Endothelial cell (in vitro differentiated cells): ENCODE data around the gene NCSTN. TPM values are rescaled to one million over a fixed set of nuclear protein-coding genes. Genes with fewer than 3 reads are reported as not detected.
A peak's percentile ranks its signal among the peaks of the same experiment; 100 is the strongest.

Source experiments
- DNase-seq: peaks from one replicate; pipeline ENCODE4 v3.0.0; 2021; ENCODE audit warnings: low spot score
- H3K27ac Mint-ChIP-seq: one replicate; pipeline ENCODE4 v1.8.0; 2021; ENCODE audit warnings: mixed read lengths, inconsistent platforms; ENCODE audit not compliant: unreplicated experiment
- H3K27me3 Mint-ChIP-seq: one replicate; pipeline ENCODE4 v1.8.0; 2021; ENCODE audit warnings: mild to moderate bottlenecking, moderate library complexity, mixed read lengths, inconsistent platforms; ENCODE audit not compliant: unreplicated experiment
- H3K36me3 Mint-ChIP-seq: one replicate; pipeline ENCODE4 v1.8.0; 2021; ENCODE audit warnings: mild to moderate bottlenecking, low read depth, mixed read lengths, inconsistent platforms; ENCODE audit not compliant: unreplicated experiment
- H3K4me1 Mint-ChIP-seq: one replicate; pipeline ENCODE4 v1.8.0; 2021; ENCODE audit warnings: mild to moderate bottlenecking, mixed read lengths, inconsistent platforms; ENCODE audit not compliant: unreplicated experiment
- H3K4me3 Mint-ChIP-seq: one replicate; pipeline ENCODE4 v1.8.0; 2021; ENCODE audit warnings: mild to moderate bottlenecking, mixed read lengths, inconsistent platforms; ENCODE audit not compliant: unreplicated experiment
- H3K9me3 Mint-ChIP-seq: one replicate; pipeline ENCODE4 v1.8.0; 2021; ENCODE audit warnings: mixed read lengths, inconsistent platforms; ENCODE audit not compliant: unreplicated experiment
- CTCF ChIP-seq: fragments of 200-600 bp; sonication (generic); IDR thresholded peaks from one replicate; pipeline ENCODE4 v1.5.0; 2021; ENCODE audit warnings: antibody characterized with exemption; ENCODE audit not compliant: unreplicated experiment
- total RNA-seq: library from RNA; stranded (reverse); fragmentation: NEBNext Ultra II Directional; extraction: Animal tissue kit (Norgen Biotek cat#: 25700); gene quantifications from one replicate; pipeline ENCODE4 v1.2.1, GENCODE V29; 2021; ENCODE audit not compliant: unreplicated experiment

Gene NCSTN
- total RNA-seq, 1 donor from 2014 or later = 115 TPM

GRCh38 chr1:160363951-160364735 lies 21.0 kb downstream of the NCSTN start:
- H3K9me3 Mint-ChIP-seq = no peaks in the 10 kb centered on the region
- no peak for TF ChIP-seq CTCF
- peaks cover 7% of the 10 kb centered on the region for H3K27me3 Mint-ChIP-seq
- DNase-seq = no peak
- peak overlapping the region; percentile 77 for H3K27ac Mint-ChIP-seq
- H3K4me3 Mint-ChIP-seq = no peak overlapping the region
- H3K36me3 Mint-ChIP-seq = peaks cover 28% of the 10 kb centered on the region
- H3K4me1 Mint-ChIP-seq = peaks cover 40% of the 10 kb centered on the region

GRCh38 chr1:160365325-160365724 lies 22.1 kb downstream of the NCSTN start:
- DNase-seq = no peak
- Mint-ChIP-seq H3K36me3 (peaks cover 22% of the 10 kb centered on the region), H3K9me3 (no peaks in the 10 kb centered on the region), H3K27ac (no peak overlapping the region), H3K4me1 (peaks cover 40% of the 10 kb centered on the region), H3K4me3 (no peak overlapping the region), H3K27me3 (peaks cover 8% of the 10 kb centered on the region)
- TF ChIP-seq CTCF = no peak

- H3K27me3 Mint-ChIP-seq = peaks cover 9% of the 10 kb centered on the region
- H3K4me1 Mint-ChIP-seq = peaks cover 28% of the 10 kb centered on the region
- H3K9me3 Mint-ChIP-seq = no peaks in the 10 kb centered on the region
- H3K36me3 Mint-ChIP-seq = peaks cover 12% of the 10 kb centered on the region
- H3K27ac Mint-ChIP-seq = peak within 1 kb of the TSS; percentile 52
- DNase-seq = no peak
- H3K4me3 Mint-ChIP-seq = peak within 1 kb of the TSS; percentile 47
- TF ChIP-seq CTCF = no peak
Measured at GRCh38 chr1:160366731-160367515, 23.7 kb downstream of the NCSTN start, which contains the start of gene NHLH1. Gene NHLH1 (plus strand): TSS chr1:160367071. CDS start chr1:160370732, 3,661 bp downstream.

- peaks cover 12% of the 10 kb centered on the region for H3K36me3 Mint-ChIP-seq
- no peaks in the 10 kb centered on the region for H3K9me3 Mint-ChIP-seq
- no peak for TF ChIP-seq CTCF
- H3K27ac Mint-ChIP-seq = peak overlapping the region; percentile 52
- peak overlapping the region; percentile 47 for H3K4me3 Mint-ChIP-seq
- peaks cover 4% of the 10 kb centered on the region for H3K27me3 Mint-ChIP-seq
- DNase-seq = no peak
- H3K4me1 Mint-ChIP-seq = peaks cover 23% of the 10 kb centered on the region
Measured at GRCh38 chr1:160367516-160367900, 24.3 kb downstream of the NCSTN start.
